ENCODE data around the gene ARHGAP8.
A peak's percentile ranks its signal among the peaks of the same experiment; 100 is the strongest.
"Not testable (repeated sequence)": the region's sequence is repeated elsewhere in the genome, so short reads cannot be mapped to it uniquely, and the experiment has no call there.

Gene ARHGAP8

GRCh38 chr22:44726439-44726838 lies 25.9 kb upstream of the ARHGAP8 start:
- no peak for DNase-seq

DNA sequence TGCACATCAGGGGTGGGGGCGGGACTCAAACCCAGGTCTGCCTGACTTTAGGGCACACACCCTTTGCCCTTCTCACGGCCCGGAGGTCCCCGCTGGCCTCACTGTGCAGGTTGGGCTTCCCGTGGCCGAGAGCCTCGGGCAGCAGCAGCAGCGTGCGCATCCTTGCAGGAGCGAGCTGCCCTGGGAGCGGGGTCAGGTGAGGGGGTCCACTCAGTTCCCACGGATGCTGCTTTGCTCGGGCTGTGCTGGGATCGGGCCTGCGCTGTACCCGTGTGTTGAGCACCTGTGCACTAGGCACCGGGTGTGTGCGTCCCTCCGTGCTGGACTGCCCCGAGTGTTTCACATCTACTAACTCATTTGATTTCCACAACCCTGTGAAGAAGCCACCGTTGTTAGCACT lies 25.2 kb upstream of the ARHGAP8 start:
- DNase-seq, result no peak

DNA sequence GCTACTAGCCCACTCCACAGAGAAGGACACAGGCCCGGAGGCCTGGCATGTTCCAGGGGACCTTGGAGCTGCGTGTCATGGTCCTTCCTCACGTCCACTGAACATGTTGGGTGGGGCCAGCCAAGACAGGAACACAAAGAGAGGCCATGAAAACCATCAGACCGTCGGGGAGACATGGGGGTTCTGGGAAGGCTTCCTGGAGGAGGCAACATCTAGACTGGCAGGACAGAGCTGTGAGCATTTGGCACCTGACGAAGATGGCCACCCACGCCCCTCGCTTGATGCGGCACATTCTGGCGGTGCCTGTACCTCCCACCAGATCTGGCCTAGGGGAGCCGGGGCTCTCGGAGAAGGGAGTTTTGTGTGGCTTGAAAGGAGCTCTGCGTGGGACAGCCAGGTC lies 24.7 kb upstream of the ARHGAP8 start:
- DNase-seq, result no peak

DNA sequence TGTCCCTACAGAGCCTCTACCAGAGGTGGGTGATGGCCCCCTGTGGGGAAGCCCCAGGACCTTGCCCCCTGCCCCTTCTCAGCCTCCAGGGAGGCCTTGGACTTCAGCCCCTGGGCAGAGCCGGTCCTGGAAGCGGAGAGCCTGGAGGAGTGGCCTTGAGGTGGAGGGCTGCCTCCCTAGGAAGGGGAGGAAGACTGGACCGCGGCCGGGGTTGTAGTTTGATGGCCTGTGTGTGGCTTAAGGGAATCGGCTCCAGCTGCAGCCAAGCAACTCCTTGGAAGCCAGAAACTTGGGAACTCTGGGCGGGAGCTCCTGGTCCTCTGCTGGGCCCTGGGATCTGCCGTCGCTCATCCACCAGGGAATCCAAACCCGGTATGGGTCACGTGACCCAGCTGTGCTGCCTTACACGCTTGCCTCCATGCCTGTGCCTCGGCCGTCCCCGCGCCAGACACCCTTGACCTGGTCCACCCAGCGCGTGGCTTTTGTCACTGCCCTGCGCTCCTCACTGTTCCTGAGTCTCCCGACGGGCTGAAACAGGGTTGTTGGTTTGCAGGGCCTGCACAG lies 23.5 kb upstream of the ARHGAP8 start:
- DNase-seq, result no peak

GRCh38 chr22:44729391-44730021 lies 22.9 kb upstream of the ARHGAP8 start:
- DNase-seq, result no peak

DNA sequence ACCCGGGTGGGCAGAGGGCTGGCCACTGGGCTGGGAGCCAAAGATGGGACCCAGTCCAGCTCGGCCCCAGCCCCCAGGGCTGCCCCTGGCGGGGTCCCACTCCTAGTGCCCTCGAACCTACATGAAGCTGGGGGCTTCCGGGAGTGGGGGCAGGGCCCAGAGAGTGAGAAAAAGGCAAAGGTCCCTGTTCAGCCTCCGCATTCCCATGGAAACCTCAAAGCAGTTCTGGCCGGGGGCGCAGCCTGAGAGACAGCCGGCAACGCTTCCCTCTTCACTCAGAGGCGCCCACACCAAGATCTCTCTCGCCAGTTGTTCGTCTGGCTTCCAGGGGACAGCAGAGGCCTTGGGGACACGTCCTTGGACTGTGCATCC lies 22.4 kb upstream of the ARHGAP8 start:
- DNase-seq, result no peak

DNA sequence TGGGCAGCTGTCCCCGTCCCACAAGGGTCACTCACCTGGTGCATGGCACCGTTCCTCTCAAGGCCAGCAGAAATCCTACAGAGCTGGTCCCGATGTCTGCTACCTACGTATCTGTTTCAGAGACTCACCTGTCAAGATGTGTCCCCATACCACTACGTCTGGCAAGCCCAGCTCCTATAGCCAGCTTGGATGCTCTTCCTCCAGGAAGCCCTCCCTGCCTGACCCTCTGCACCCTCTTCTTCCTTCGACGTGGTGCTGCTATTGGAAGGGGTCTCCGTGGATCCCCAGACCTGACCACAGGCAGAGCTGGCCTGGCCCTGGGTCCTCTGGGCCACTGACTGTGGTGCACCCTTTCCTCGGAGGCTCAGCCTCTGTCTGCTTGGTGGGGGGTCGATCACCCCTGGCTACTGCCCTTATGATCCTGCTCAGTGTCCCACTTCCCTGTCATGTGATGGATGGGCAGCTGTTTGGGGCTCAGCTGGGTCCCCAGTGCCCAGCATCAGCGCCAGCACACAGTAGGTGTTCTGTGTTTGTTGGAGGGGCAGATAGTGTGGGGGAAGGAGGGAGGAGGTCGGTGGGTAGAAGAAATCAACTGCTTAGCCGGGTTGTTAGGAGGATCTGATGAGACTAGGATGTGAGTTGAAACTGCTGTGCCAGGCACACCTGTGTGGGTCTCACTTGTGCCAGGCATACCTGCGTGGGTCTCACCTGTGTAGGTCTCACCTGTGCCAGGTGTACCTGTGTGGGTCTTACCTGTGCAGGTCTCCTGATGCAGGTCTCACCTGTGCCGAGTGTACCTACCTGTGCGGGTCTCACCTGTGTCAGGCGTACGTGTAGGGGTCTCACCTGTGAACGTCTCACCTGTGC lies 21.7 kb upstream of the ARHGAP8 start:
- DNase-seq, result no peak

- no peak for DNase-seq
Measured at GRCh38 chr22:44731357-44731970, 20.9 kb upstream of the ARHGAP8 start.

DNA sequence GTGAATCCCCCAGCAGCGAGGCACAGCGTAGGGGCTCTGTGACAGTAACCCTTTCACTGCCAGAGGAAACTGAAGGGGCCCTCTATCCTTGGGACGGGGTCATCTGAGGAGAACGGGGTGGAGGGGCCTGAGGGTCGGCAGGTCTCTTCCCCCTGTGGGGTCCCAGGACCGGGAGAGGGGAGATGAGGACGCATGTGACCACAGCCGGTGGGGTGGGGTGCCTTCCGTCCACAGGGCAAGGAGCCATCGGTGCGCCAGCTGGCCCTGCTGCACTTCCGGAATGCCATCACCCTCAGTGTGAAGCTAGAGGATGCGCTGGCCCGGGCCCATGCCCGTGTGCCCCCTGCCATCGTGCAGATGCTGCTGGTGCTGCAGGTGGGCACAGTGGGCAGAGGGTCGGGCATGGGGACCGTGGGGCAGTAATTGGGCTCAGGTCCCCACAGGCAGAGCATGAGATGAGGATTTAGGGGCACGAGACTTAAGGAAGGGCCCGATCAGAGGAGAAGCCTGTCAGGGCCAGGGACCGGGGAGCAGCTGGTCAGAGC lies 20.3 kb upstream of the ARHGAP8 start:
- no peak for DNase-seq

GRCh38 chr22:44732661-44733060 lies 19.7 kb upstream of the ARHGAP8 start:
- no peak for DNase-seq

DNA sequence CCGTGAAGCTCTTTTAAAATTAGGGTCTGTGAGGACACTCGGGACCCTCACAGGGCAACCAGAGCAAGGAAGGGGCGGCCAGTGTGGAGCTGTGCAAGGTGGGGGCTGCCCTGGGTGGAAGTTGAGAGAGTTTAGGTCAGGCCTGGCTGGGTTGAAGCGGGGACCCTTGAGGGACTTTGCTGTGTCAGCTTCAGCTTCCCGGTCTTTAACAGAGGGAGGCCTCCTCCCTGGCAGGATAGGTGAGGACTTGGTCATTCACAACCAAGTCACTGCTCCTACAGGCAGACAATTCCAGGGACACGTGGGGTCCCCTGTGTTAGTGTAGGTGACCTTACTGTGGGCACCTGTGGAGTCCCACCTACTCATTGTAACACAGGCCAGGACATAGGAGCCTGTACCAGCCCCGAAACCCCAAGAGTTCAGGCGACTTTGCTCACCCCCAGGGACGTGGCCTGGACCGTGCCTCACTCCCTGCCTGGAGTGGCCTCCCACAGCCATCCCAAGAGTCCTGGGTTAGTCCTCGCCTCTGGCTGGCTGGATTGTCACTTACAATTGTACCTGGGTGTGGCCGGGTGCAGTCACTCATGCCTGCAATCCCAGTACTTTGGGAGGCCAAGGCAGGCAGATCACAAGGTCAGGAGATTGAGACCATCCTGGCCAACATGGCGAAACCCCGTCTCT lies 18.8 kb upstream of the ARHGAP8 start:
- no peak for DNase-seq

- no peak for DNase-seq
Measured at GRCh38 chr22:44734278-44734677, 18.1 kb upstream of the ARHGAP8 start.

- DNase-seq, result no peak
Measured at GRCh38 chr22:44734801-44735517, 17.4 kb upstream of the ARHGAP8 start.

GRCh38 chr22:44735518-44736428 lies 16.6 kb upstream of the ARHGAP8 start:
- peak; percentile 84 to 90 for DNase-seq

DNA sequence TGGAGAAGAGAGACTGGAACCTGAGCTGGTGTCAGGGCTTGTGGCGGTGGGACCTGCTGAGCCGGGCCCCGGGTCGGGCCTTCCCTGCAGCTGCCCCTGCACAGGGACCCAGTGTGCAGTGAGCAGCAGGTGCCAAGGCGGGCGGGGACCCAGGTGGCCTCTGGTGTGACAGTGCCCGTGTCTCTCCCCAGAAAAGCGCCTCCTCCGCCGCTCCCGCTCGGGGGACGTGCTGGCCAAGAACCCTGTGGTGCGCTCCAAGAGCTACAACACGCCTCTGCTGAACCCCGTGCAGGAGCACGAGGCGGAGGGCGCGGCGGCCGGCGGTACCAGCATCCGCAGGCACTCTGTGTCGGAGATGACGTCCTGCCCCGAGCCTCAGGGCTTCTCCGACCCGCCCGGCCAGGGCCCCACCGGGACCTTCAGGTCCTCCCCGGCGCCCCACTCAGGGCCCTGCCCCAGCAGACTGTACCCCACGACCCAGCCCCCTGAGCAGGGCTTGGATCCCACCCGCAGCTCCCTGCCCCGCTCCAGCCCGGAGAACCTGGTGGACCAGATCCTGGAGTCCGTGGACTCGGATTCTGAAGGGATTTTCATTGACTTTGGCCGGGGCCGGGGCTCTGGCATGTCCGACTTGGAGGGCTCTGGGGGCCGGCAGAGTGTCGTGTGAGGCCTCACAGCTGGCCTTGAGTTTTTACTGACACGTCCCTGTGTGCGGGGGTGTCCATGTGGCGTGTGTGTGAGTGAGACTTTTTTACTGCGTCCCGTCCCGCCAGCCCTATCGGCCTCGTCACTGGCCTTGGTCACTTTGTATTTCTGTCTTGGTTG lies 15.6 kb upstream of the ARHGAP8 start:
- no peak for DNase-seq

DNA sequence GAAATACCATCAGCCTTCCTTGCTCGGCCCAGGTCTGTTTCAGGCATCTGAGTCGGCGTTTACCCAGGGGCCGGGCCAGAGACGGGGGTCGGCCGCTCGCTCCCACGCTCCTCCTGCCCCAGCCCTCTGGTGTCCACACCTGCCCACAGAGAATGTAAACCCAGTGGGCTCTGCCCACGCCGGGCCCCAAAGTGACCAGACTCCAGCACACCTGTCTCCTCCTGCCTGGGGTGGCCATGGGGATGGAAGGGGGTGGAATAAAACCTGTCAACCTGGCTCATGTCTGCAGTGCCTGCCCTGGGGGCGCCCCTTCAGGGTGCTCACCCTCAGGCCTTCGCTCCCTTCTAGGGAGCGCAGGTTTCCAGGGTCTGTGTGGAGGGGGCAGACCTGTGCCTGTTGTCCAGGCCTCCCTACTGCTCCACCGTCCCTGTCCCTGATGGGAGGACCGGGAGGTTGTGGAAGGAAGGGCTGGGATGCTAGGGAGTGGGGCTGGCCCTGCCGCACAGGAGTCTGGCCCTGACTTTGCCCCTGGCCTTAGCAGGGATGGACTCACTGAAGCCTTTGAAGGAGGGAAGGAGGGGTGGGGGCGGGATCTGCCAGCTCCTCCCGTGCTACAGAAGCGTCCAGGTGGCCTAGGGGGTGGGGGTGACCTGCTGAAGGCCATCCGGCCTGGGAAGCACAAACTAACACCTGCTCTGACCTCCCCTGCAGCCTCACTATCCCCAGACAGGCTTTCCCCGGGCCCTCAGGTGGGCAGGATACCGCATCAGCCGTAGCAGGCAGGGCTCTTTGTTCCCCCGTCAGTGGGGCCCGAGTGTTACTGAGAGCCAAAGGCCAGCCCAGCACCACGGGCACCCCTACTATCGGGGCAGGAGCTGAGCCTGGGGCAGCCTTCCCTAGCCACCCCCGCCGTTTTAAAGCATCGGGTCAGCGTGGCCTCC lies 14.7 kb upstream of the ARHGAP8 start:
- no peak for DNase-seq

DNA sequence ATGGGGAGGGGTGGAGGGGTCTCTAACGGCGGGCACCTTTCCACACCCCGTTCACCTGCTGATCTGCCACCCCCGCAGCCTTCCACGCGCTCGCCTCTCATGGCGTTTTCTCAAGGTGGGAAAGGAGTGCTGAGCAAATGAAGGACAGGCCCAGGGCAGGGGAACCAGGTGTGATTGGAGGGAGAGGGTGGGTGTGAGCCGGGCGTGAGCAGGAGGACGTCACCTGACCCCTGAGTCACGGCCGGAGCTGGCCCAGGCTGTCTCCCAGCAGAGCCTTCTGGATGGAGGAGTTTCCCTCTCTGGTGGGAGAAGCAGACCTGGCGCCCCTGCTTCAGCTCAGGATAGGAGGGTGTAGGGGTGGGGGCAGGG lies 14.0 kb upstream of the ARHGAP8 start:
- no peak for DNase-seq

GRCh38 chr22:44739024-44739423 lies 13.4 kb upstream of the ARHGAP8 start:
- no peak for DNase-seq

GRCh38 chr22:44739666-44740065 lies 12.7 kb upstream of the ARHGAP8 start:
- DNase-seq, result not testable (repeated sequence)

All from stimulated activated CD4-positive, alpha-beta T cell treated with anti-CD3 and anti-CD28 coated beads, Interleukin-2, amount 100 ng/mL, for 48 hours (primary cell).